CD1c-positive myeloid dendritic cell (primary cell): ENCODE data around the gene SERPINE1.

ENCODE experiments used
- DNase-seq: peaks from one replicate; pipeline ENCODE4 v3.0.0-alpha.2; 2016; ENCODE audit errors: extremely low spot score

Gene SERPINE1

GRCh38 chr7:101169110-101169837, 42.4 kb downstream of the SERPINE1 start:
- no peak for DNase-seq

DNA sequence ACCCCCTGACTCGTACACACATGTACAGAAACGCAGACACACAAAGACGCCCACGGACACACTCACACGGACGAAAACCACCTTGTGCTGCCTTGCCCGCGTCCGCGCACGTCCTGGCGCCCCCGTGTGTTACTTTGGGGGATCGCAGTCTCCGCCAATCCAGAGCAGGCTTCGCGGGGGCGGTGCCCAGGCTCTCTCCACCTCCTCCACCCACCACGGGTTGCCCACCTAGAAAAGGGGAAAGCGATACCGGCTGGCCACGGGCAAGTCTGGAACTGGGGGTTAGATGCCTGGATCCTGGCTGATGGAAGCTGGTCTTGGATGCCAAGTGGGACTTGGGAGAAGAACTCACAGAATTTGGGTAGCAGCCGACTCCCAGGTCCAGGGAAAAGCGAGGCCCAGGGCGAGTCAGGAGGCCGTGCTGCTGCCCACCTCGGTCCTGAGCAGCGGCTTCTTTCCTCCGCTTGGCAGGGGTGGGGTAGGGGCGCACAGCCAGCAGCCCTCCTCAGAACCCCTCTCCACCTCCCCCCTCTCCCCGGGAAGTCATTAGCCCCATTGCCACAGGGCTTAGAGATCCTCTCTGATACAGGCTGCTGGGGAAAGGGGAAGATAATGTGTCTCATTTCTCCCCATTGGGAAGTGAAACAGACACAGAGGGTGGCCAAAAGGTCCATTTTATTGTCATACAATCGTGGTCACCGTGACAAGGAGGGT, 43.1 kb downstream of the SERPINE1 start:
- peak; percentile 83 for DNase-seq

DNA sequence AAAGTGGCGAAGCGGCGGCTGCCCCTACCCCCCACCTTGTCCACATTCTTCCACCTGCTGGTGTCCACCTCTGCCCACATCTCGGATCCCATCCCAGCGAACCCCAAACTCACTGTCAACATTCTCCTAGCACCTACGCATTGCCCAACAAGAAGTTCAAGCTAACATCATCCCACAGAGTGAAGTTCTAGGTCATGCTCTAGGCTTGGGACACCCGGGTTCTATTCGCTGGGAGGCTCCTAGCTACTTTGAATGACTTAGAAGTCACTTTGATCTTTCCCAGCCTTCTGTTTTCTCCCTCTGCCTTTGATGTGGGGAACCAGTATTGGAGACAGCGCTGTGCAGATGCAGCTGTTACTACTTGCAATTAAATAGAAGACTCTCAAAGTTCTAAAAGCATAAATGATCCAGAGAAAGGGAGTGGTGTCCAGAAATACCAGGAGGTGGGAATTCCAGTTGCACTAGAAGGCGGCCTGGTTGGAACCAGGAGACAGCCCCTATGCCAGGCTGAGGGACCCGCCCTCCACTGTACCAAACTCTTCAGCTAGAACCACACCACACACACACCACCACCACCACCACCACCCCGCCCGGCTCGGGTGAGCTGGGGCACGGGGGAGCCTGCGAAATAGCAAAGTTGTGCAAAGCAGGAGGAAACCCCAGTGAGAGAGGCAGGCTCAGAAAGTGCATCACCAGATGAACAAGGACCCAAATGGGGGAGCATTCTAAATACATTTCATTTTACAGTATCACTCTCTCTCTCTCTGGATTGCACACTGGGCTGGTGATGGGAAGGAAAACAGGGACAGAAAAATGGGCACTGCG, 43.9 kb downstream of the SERPINE1 start:
- peak; percentile 30 for DNase-seq

- DNase-seq: no peak
Observed at GRCh38 chr7:101171442-101171837, 44.5 kb downstream of the SERPINE1 start.

GRCh38 chr7:101172005-101172853, 45.3 kb downstream of the SERPINE1 start:
- DNase-seq: no peak

GRCh38 chr7:101172854-101173751, 46.2 kb downstream of the SERPINE1 start:
- peak; percentile 79 for DNase-seq

DNA sequence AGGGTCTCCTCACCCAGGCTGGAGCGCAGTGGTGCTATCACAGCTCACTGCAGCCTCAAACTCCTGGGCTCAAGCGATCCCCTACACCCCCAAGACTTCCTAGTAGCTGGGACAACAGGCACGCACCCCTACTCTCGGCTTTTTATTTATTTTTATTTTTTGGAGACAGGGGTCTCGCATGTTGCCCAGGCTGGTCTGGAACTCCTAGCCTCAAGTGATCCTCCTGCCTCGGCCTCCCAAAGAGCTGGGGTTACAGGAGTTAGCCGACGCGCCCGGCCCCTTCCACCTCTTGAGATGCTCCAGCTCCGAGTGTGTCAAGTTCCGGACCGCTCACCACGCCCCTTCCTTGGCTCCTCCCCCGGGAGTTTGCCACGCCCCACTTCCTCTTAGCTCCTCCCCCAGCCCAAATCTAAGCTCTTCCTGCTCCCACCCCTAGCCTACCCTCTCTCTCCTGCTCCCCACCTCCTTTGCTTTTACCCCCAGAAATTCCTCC, 46.9 kb downstream of the SERPINE1 start:
- peak; percentile 60 for DNase-seq

- DNase-seq: no peak
Observed at GRCh38 chr7:101174322-101174854, 47.5 kb downstream of the SERPINE1 start.

DNA sequence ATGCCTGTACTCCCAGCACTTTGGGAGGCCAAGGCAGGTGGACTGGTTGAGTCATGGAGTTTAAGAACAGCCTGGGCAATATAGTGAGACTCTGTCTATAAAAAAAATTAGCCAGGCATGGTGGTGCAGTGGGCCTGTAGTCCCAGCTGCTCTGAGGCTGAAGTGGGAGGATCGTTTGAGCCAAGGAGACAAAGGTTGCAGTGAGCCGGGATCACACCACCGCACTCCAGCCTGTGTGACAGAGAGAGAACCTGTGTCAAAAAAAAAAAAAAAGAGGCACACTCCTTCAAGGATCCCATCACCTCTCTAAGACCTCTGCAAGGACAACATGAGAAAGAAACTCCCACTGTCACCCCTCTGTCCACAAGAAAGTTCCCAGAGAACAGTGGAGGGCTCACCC, 48.8 kb downstream of the SERPINE1 start:
- no peak for DNase-seq

- DNase-seq: no peak
Observed at GRCh38 chr7:101177644-101178043, 50.7 kb downstream of the SERPINE1 start.

DNA sequence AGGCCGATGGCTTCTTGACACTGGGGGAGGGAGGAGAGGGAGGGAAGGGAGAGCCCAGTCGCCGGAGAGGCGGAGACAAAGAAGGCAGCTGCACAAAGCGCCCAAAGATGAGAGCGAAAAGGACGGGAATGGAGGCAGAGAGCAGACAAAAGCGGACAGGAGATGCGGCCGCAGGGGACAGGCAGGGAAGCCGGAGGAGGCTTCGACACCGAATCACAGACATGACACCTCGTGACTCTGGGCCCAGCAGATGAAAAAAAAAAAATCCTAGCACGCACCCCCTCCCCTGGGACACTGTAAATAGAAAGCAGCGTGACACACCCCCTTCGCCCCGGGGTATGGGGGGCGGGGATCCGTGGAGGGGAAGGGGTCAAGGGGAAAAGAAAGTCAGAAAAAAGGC, 52.2 kb downstream of the SERPINE1 start:
- no peak for DNase-seq

DNA sequence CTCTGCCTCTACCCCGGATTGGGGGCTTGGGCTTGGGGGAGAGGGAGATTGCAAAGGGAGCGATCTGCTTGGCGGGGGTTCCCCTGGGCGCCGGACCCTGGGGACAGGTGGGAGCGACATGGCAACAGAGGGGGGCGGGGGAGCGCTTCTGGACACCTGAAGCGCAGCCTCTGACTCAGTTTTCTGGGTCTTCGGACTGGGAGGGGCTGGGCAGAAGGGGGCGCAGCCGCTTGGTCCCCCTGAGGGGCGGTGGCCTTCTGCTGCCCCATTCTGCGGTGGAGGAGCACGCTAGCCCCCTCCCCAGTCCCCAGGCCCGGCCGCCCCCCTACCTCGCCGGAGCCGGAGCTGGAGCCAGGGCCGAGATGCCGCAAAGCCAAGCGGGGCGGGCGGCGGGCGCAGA, 52.8 kb downstream of the SERPINE1 start:
- DNase-seq: no peak

GRCh38 chr7:101180130-101180755, 53.3 kb downstream of the SERPINE1 start, which contains the start of gene NAT16:
NAT16 (minus strand) TSS chr7:101180293; CDS start chr7:101174807, 5,486 bp downstream.
- DNase-seq: no peak

GRCh38 chr7:101185258-101185839, 58.4 kb downstream of the SERPINE1 start:
- DNase-seq: peak; percentile 58

DNA sequence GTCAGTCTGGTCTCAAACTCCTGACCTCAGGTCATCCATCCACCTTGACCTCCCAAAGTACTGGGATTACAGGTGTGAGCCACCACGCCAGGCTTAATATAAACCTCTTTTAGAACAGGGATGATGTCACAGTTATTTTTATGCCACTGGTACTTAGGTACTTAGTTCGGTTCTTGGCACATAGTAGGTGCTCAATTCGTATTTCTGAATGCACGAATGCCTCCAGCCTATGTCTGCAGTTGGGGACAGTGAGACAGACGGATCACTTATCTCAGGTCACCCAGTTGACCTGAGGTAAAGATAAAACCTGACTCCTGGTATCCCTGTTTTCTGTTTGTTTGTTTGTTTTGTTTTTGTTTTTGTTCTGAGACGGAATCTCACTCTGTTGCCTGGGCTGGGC, 59.3 kb downstream of the SERPINE1 start:
- no peak for DNase-seq

- DNase-seq: peak; percentile 66
Observed at GRCh38 chr7:101186844-101187428, 60.0 kb downstream of the SERPINE1 start.
